HEK293 (cell line): ENCODE data around the gene DNAH3.

ENCODE experiments used
- CTCF ChIA-PET: fragments of 350-600 bp; formaldehyde crosslinking; extraction: SDS; loops from one replicate; lab custom pipeline; 2021; ENCODE audit warnings: antibody characterized with exemption; lab: Yijun Ruan, JAX
- POLR2A ChIA-PET: fragments of 300-600 bp; formaldehyde crosslinking; extraction: SDS; loops from one replicate; lab custom pipeline; 2020; ENCODE audit warnings: antibody characterized with exemption, inconsistent platforms; lab: Yijun Ruan, JAX
- H3K27ac ChIP-seq: fragments of 200-500 bp; sonication (Bioruptor generic); 2 replicates; pipeline ENCODE4 v1.5.1; 2014; ENCODE audit warnings: low read depth, low read length, control low read depth, inconsistent platforms; ENCODE audit errors: extremely low read depth
- H3K36me3 ChIP-seq, 2 experiments: fragments of 200-500 bp in 1 of 2; sonication (Bioruptor generic) in 1 of 2; 1 replicate in 1 of 2; 2 replicates in 1 of 2; pipeline ENCODE4 v1.5.1; 2014 to 2017; ENCODE audit warnings: inconsistent platforms in 2 of 2, low read length in 2 of 2; ENCODE audit not compliant: control insufficient read depth in 2 of 2, insufficient read depth in 1 of 2
- H3K4me1 ChIP-seq: fragments of 200-500 bp; sonication (Bioruptor generic); 2 replicates; pipeline ENCODE4 v1.5.1; 2014; ENCODE audit warnings: mild to moderate bottlenecking, low read length, inconsistent platforms; ENCODE audit not compliant: control insufficient read depth, insufficient read depth
- H3K4me3 ChIP-seq: 2 replicates; pipeline ENCODE4 v1.5.1; 2011; ENCODE audit warnings: low read depth, mild to moderate bottlenecking, control low read depth, low read length, moderate library complexity
- H3K9me3 ChIP-seq: fragments of 200-500 bp; sonication (Bioruptor generic); 2 replicates; pipeline ENCODE4 v1.5.1; 2014; ENCODE audit warnings: low read depth, low read length, inconsistent platforms; ENCODE audit not compliant: control insufficient read depth, insufficient read depth
- HOXC10 ChIP-seq: sonication (generic); formaldehyde crosslinking; IDR thresholded peaks from 2 replicates; pipeline ENCODE4 v1.8.1; 2023; ENCODE audit warnings: mild to moderate bottlenecking, missing genetic modification reagents
- MEIS1 ChIP-seq: sonication (generic); formaldehyde crosslinking; IDR thresholded peaks from 2 replicates; pipeline ENCODE4 v1.8.1; 2022; ENCODE audit warnings: missing genetic modification reagents, mild to moderate bottlenecking, borderline replicate concordance
- OSR2 ChIP-seq: fragments of 450-650 bp; formaldehyde crosslinking; IDR thresholded peaks from 2 replicates; pipeline ENCODE4 v1.5.1; 2016; ENCODE audit warnings: missing biosample characterization, missing genetic modification characterization
- PRDM4 ChIP-seq: fragments of 450-650 bp; formaldehyde crosslinking; IDR thresholded peaks from 2 replicates; pipeline ENCODE4 v1.5.1; 2017; ENCODE audit warnings: missing biosample characterization, missing genetic modification characterization
- SCRT1 ChIP-seq: fragments of 450-650 bp; formaldehyde crosslinking; IDR thresholded peaks from 2 replicates; pipeline ENCODE4 v1.5.1; 2016; ENCODE audit warnings: missing biosample characterization, missing genetic modification characterization, borderline replicate concordance
- SP2 ChIP-seq: fragments of 450-650 bp; formaldehyde crosslinking; IDR thresholded peaks from 2 replicates; pipeline ENCODE4 v1.5.1; 2016; ENCODE audit warnings: missing biosample characterization, missing genetic modification characterization
- ZBTB20 ChIP-seq: fragments of 450-650 bp; formaldehyde crosslinking; IDR thresholded peaks from 2 replicates; pipeline ENCODE4 v1.5.1; 2016; ENCODE audit warnings: missing biosample characterization, missing genetic modification characterization
- ZFP41 ChIP-seq: fragments of 450-650 bp; formaldehyde crosslinking; IDR thresholded peaks from 2 replicates; pipeline ENCODE4 v1.5.1; 2016; ENCODE audit warnings: missing biosample characterization, missing genetic modification characterization, borderline replicate concordance
- ZNF114 ChIP-seq: fragments of 450-650 bp; formaldehyde crosslinking; IDR thresholded peaks from 2 replicates; pipeline ENCODE4 v1.5.0; 2017; ENCODE audit warnings: missing biosample characterization, missing genetic modification characterization
- ZNF133 ChIP-seq: fragments of 450-650 bp; formaldehyde crosslinking; IDR thresholded peaks from 2 replicates; pipeline ENCODE4 v1.5.1; 2016; ENCODE audit warnings: missing biosample characterization, missing genetic modification characterization
- ZNF140 ChIP-seq: fragments of 450-650 bp; formaldehyde crosslinking; IDR thresholded peaks from 2 replicates; pipeline ENCODE4 v1.5.1; 2016; ENCODE audit warnings: missing biosample characterization, missing genetic modification characterization
- ZNF16 ChIP-seq: fragments of 450-650 bp; formaldehyde crosslinking; IDR thresholded peaks from 2 replicates; pipeline ENCODE4 v1.5.1; 2016; ENCODE audit warnings: low read depth, missing biosample characterization, missing genetic modification characterization
- ZNF239 ChIP-seq: fragments of 450-650 bp; formaldehyde crosslinking; IDR thresholded peaks from 2 replicates; pipeline ENCODE4 v1.5.1; 2016; ENCODE audit warnings: missing biosample characterization, missing genetic modification characterization
- ZNF292 ChIP-seq: fragments of 450-650 bp; formaldehyde crosslinking; IDR thresholded peaks from 2 replicates; pipeline ENCODE4 v1.5.1; 2016; ENCODE audit warnings: low read depth, missing biosample characterization, missing genetic modification characterization, borderline replicate concordance
- ZNF350 ChIP-seq: fragments of 450-650 bp; formaldehyde crosslinking; IDR thresholded peaks from 2 replicates; pipeline ENCODE4 v1.5.0; 2017; ENCODE audit warnings: missing biosample characterization, mild to moderate bottlenecking, missing genetic modification characterization
- ZNF354C ChIP-seq: fragments of 450-650 bp; formaldehyde crosslinking; IDR thresholded peaks from 2 replicates; pipeline ENCODE4 v1.5.1; 2016; ENCODE audit warnings: missing biosample characterization, missing genetic modification characterization, low read depth, borderline replicate concordance
- ZNF366 ChIP-seq: fragments of 450-650 bp; formaldehyde crosslinking; conservative IDR thresholded peaks from 2 replicates; pipeline ENCODE4 v1.5.1; 2016; ENCODE audit warnings: missing biosample characterization, missing genetic modification characterization
- ZNF529 ChIP-seq: fragments of 450-650 bp; formaldehyde crosslinking; IDR thresholded peaks from 2 replicates; pipeline ENCODE4 v1.5.1; 2017; ENCODE audit warnings: missing genetic modification characterization, missing biosample characterization; ENCODE audit not compliant: insufficient replicate concordance
- ZNF544 ChIP-seq: fragments of 450-650 bp; formaldehyde crosslinking; IDR thresholded peaks from 2 replicates; pipeline ENCODE4 v1.5.0; 2017; ENCODE audit warnings: missing biosample characterization, missing genetic modification characterization
- ZNF558 ChIP-seq: fragments of 450-650 bp; formaldehyde crosslinking; IDR thresholded peaks from 2 replicates; pipeline ENCODE4 v1.5.1; 2016; ENCODE audit warnings: missing biosample characterization, missing genetic modification characterization
- ZNF621 ChIP-seq: fragments of 450-650 bp; formaldehyde crosslinking; IDR thresholded peaks from 2 replicates; pipeline ENCODE4 v1.5.1; 2017; ENCODE audit warnings: missing biosample characterization, missing genetic modification characterization
- ZNF623 ChIP-seq: fragments of 450-650 bp; formaldehyde crosslinking; IDR thresholded peaks from 2 replicates; pipeline ENCODE4 v1.5.1; 2016; ENCODE audit warnings: missing biosample characterization, missing genetic modification characterization
- ZNF660 ChIP-seq: fragments of 450-650 bp; IDR thresholded peaks from 2 replicates; pipeline ENCODE4 v1.5.1; 2018; ENCODE audit warnings: missing biosample characterization, mild to moderate bottlenecking, missing genetic modification characterization
- ZNF664 ChIP-seq: fragments of 450-650 bp; formaldehyde crosslinking; IDR thresholded peaks from 2 replicates; pipeline ENCODE4 v1.5.1; 2016; ENCODE audit warnings: missing biosample characterization, missing genetic modification characterization
- ZNF837 ChIP-seq: fragments of 450-650 bp; formaldehyde crosslinking; IDR thresholded peaks from 2 replicates; pipeline ENCODE4 v1.5.1; 2016; ENCODE audit warnings: missing biosample characterization, missing genetic modification characterization
- ZSCAN23 ChIP-seq: fragments of 450-650 bp; formaldehyde crosslinking; IDR thresholded peaks from 2 replicates; pipeline ENCODE4 v1.5.1; 2016; ENCODE audit warnings: missing biosample characterization, missing genetic modification characterization
- ZSCAN30 ChIP-seq: fragments of 450-650 bp; IDR thresholded peaks from 2 replicates; pipeline ENCODE4 v1.5.1; 2018; ENCODE audit warnings: missing biosample characterization, mild to moderate bottlenecking, missing genetic modification characterization, moderate library complexity
- TF ChIP-seq, protein P1 (sequence below): fragments of 450-650 bp; formaldehyde crosslinking; IDR thresholded peaks from 2 replicates; pipeline ENCODE4 v1.5.1; 2016; ENCODE audit warnings: missing biosample characterization, missing genetic modification characterization, low read depth
- TF ChIP-seq, protein P2 (sequence below): fragments of 450-650 bp; formaldehyde crosslinking; IDR thresholded peaks from 2 replicates; pipeline ENCODE4 v1.5.1; 2016; ENCODE audit warnings: missing biosample characterization, missing genetic modification characterization

Gene DNAH3

DNA sequence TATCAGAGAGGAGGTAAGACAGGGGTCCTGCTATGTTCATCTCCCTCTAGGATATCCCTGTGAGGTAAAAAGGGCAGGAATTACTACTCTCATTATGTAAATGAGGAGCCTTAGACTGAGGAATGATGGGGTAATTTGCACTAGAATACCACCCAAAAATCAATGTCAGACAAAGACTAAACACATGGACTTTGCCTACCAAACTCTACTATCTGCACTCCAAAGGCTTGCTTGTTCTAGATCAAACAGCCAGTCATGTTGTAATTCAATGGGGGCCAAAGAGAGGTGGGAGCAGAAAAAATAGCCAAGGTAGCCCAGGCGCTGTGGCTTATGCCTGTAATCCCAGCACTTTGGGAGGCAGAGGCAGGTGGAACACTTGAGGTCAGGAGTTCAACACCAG, 129.3 kb downstream of the DNAH3 start:
- no peak for TF ChIP-seq ZBTB20 (tag by site-specific recombination)
- no peak for TF ChIP-seq ZSCAN23
- no peak for TF ChIP-seq ZNF664 (tag by site-specific recombination)
- TF ChIP-seq ZNF239 (tag by site-specific recombination): no peak
- TF ChIP-seq ZNF660: no peak
- TF ChIP-seq, protein P1, sequence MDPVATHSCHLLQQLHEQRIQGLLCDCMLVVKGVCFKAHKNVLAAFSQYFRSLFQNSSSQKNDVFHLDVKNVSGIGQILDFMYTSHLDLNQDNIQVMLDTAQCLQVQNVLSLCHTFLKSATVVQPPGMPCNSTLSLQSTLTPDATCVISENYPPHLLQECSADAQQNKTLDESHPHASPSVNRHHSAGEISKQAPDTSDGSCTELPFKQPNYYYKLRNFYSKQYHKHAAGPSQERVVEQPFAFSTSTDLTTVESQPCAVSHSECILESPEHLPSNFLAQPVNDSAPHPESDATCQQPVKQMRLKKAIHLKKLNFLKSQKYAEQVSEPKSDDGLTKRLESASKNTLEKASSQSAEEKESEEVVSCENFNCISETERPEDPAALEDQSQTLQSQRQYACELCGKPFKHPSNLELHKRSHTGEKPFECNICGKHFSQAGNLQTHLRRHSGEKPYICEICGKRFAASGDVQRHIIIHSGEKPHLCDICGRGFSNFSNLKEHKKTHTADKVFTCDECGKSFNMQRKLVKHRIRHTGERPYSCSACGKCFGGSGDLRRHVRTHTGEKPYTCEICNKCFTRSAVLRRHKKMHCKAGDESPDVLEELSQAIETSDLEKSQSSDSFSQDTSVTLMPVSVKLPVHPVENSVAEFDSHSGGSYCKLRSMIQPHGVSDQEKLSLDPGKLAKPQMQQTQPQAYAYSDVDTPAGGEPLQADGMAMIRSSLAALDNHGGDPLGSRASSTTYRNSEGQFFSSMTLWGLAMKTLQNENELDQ (tag by site-specific recombination): no peak
- TF ChIP-seq SCRT1 (tag by site-specific recombination): no peak
- no peak for TF ChIP-seq ZNF837 (tag by site-specific recombination)
- TF ChIP-seq ZNF354C: no peak
- no peak for TF ChIP-seq SP2 (tag by site-specific recombination)
- no peak for TF ChIP-seq ZNF133 (tag by site-specific recombination)
- no peak for TF ChIP-seq ZNF292 (tag by site-specific recombination)
- TF ChIP-seq ZNF544 (tag by site-specific recombination): no peak
- TF ChIP-seq ZFP41 (tag by site-specific recombination): no peak
- TF ChIP-seq ZNF623 (tag by site-specific recombination): no peak
- TF ChIP-seq ZNF621: no peak
- no peak for TF ChIP-seq ZNF558 (tag by site-specific recombination)
- no peak for TF ChIP-seq PRDM4 (tag by site-specific recombination)
- TF ChIP-seq ZSCAN30 (tag by site-specific recombination): no peak
- no peak for TF ChIP-seq ZNF350
- TF ChIP-seq, all 188 proteins: peak for 0
- no peak overlapping the region for H3K27ac ChIP-seq
- H3K9me3 ChIP-seq: no peaks in the 10 kb centered on the region
- CTCF ChIA-PET: no interaction called here
- H3K4me3 ChIP-seq: no peak overlapping the region
- POLR2A ChIA-PET: no interaction called here
- no peaks in the 10 kb centered on the region for H3K4me1 ChIP-seq
- H3K36me3 ChIP-seq: no peaks in the 10 kb centered on the region

DNA sequence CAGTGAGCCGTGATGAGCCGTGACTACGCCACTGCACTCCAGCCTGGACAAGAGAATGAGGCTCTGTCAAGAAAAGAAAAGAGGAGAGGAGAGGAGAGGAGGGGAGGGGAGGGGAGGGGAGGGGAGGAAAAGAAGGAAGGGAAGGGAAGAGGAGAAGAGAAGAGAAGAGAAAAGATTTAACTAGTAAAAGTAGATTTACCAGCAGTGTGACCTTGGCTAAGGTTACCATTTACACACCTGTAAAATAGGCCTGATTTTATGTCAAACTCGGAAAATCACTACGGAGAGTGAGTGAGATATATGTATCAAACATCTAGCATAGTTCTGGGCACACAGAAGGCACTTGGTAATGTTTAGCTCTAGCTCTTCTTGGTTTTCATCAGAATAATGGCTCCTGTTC, 140.8 kb downstream of the DNAH3 start:
- ChIA-PET POLR2A (no interaction called here), CTCF (no interaction called here)
- no peaks in the 10 kb centered on the region for H3K36me3 ChIP-seq
- no peaks in the 10 kb centered on the region for H3K9me3 ChIP-seq
- H3K4me1 ChIP-seq: no peaks in the 10 kb centered on the region
- H3K4me3 ChIP-seq: no peak overlapping the region
- no peak overlapping the region for H3K27ac ChIP-seq
- TF ChIP-seq ZNF529 (tag by site-specific recombination): no peak
- TF ChIP-seq ZNF544 (tag by site-specific recombination): no peak
- TF ChIP-seq MEIS1 (CRISPR knock-in tag): no peak
- no peak for TF ChIP-seq ZNF140
- TF ChIP-seq ZNF16 (tag by site-specific recombination): no peak
- TF ChIP-seq ZNF366: no peak
- no peak for TF ChIP-seq ZNF114 (tag by site-specific recombination)
- TF ChIP-seq OSR2: no peak
- TF ChIP-seq ZNF623 (tag by site-specific recombination): no peak
- TF ChIP-seq PRDM4 (tag by site-specific recombination): no peak
- TF ChIP-seq, protein P2, sequence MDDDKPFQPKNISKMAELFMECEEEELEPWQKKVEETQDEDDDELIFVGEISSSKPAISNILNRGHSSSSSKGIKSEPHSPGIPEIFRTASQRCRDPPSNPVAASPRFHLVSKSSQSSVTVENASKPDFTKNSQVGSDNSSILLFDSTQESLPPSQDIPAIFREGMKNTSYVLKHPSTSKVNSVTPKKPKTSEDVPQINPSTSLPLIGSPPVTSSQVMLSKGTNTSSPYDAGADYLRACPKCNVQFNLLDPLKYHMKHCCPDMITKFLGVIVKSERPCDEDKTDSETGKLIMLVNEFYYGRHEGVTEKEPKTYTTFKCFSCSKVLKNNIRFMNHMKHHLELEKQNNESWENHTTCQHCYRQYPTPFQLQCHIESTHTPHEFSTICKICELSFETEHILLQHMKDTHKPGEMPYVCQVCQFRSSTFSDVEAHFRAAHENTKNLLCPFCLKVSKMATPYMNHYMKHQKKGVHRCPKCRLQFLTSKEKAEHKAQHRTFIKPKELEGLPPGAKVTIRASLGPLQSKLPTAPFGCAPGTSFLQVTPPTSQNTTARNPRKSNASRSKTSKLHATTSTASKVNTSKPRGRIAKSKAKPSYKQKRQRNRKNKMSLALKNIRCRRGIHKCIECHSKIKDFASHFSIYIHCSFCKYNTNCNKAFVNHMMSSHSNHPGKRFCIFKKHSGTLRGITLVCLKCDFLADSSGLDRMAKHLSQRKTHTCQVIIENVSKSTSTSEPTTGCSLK (tag by site-specific recombination): no peak
- no peak for TF ChIP-seq HOXC10
